Measurements from ENCODE around the gene CLEC18B.
"Not testable (repeated sequence)": the region's sequence is repeated elsewhere in the genome, so short reads cannot be mapped to it uniquely, and the experiment has no call there.

The CLEC18B gene

DNA sequence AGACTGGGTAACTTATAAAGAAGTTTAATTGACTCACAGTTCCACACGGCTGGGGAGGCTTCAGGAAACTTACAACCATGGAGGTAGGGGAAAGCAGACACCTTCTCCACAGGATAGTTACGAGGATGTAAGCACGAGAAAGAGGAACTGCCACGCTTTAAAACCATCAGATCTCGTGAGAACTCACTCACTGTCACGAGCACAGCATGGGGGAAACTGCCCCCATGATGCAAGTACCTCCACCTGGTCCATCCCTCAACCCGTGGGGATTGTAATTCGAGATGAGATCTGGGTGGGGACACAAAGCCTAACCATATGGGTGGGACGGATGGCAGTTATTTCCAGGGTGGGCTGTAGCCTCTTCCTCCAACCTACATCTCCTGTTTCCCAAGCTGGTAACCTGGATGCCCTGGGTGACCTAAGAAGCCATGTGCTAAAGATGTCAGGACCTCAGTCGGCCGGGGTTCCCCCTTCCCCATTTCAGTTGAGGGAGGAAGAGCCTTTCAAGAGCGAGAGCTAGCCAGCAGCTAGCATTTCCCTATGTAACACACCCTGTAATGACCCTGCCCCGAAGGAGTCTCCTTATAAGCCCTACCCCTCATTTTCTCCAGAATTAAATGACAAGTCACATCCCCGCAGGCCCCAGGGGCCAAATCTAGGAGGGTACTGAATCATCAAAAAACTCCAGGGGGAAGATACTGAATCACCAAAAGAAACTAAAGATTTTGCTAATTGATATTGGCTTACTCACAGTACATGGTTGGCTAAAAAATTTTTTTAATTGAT is 16.9 kb downstream of the CLEC18B start:
- H3K27ac ChIP-seq, result not testable (repeated sequence)

DNA sequence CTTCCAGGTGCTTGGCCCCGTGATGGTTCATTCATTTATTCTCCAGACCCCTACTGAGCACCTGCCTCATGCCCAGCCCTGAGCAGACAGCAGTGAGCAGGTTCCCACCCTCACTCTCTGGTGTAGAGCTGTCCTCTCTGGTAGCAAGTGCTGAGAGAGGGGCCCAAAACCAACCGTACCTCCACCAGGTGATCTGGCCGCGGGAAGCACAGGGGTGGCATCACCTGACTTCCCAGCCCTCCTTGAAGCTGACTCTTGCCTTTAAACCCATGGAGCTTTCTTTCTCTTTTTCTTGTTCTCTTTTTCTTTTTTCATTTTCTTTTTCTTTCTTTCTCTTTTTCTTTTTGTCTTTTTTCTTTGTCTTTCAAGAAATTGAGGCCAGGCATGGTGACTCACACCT is 21.0 kb downstream of the CLEC18B start:
- H3K27ac ChIP-seq, result not testable (repeated sequence)

DNA sequence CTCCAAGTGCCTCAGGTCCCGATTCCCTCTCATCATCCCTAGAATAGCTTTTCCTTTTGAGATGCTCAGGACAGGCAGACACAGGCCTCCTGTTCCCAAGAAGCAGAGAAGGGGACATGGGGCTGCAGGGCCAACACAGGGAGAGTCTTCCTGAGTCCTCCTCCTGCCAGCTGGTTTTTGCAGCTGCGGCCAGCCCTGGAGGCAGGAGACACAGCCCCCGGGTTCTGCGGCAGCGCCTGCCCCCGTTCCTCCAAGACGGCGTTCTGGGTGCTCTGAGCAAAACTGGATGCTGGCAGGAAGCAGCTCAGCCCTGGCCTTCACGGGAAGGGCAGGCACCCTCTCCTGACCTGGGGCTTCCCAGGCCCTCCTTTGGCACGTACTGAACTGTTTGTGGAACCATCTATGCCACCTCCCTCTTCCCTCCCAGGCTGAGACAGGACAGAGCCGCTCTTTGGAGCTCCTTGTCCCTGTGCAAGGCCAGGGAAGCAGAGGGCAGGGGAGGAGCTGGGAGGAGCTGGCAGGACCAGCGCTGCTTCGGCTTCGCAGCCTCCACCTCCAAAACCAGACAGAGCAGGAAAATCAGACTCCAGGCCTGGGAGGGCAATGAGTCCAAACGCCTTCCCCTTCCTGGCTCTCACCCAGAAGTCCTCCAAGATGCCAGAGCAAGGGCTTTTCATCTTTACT is 22.9 kb downstream of the CLEC18B start:
- H3K27ac ChIP-seq, result not testable (repeated sequence)

DNA sequence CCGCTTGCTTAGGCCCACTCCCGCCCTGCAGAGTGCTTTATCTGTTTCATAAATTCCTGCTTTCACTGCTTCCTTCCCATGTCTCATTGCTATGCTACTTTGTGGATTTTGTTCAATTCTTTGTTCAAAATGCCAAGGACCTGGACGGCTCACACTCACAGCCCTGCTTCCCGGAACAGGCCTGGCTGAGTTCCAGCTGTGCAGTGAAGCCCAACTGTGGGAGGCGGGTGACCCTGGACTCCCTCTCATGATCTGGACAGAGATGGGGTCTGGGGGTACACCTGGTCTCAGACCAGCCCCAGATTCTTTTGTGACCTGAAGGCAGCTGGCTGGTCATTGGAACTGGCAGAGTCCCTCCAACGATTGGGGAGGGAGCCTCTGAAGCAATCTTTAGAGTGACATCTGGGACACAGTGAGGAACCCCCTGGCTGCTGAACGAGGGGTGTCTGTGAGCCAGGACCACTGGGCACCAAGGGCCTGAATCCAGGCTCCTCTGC is 24.7 kb downstream of the CLEC18B start:
- H3K27ac ChIP-seq, result not testable (repeated sequence)

DNA sequence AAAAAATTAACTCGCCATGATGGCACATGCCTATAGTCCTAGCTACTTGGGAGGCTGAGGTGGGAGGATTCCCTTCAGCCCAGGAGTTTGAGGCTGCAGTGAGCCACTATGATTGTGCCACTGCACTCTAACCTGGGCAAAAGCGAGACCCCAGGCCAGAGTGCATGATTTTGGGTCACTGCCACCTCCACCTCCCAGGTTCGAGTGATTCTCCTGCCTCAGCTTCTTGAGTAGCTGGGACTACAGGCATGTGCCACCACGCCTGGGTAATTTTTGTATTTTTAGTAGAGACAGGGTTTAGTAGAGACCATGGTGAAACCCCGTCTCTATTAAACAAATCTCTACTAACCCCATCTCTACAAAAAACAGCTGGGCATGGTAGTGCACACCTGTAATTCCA is 26.7 kb downstream of the CLEC18B start:
- not testable (repeated sequence) for H3K27ac ChIP-seq

DNA sequence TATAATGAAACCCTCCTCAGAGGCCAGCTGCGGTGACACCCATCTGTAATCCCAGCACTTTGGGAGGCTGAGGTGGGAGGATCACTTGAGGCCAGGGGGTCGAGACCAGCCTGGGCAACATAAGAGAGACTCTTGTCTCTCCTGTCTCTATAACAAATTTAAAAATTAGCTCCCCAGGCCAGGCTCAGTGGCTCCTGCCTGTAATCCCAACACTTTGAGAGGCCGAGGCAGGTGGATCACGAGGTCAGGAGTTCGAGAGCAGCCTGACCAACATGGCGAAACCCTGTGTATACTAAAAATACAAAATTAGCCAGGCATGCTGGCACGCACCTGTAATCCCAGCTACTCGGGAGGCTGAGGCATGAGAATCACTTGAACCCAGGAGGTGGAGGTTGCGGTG is 27.1 kb downstream of the CLEC18B start:
- H3K27ac ChIP-seq, result not testable (repeated sequence)

DNA sequence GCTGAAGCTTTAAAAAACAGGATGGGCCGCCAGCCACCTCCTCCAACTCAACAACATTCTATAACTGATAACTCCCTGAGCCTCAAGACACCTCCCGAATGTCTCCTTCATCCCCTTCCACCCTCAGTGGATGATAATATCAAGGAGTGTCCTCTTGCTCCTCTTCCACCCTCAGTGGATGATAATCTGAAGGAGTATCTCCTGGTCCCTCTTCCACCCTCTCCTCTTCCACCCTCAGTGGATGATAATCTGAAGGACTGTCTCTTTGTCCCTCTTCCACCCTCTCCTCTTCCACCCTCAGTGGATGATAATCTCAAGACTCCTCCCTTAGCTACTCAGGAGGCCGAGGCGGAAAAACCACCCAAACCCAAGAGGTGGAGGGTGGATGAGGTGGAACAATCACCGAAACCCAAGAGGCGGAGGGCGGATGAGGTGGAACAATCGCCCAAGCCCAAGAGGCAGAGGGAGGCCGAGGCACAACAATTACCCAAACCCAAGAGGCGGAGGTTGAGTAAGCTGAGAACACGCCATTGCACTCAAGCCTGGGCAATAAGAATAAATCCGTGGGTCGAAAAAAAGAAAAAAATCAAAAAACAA is 29.7 kb downstream of the CLEC18B start:
- H3K27ac ChIP-seq, result not testable (repeated sequence)

DNA sequence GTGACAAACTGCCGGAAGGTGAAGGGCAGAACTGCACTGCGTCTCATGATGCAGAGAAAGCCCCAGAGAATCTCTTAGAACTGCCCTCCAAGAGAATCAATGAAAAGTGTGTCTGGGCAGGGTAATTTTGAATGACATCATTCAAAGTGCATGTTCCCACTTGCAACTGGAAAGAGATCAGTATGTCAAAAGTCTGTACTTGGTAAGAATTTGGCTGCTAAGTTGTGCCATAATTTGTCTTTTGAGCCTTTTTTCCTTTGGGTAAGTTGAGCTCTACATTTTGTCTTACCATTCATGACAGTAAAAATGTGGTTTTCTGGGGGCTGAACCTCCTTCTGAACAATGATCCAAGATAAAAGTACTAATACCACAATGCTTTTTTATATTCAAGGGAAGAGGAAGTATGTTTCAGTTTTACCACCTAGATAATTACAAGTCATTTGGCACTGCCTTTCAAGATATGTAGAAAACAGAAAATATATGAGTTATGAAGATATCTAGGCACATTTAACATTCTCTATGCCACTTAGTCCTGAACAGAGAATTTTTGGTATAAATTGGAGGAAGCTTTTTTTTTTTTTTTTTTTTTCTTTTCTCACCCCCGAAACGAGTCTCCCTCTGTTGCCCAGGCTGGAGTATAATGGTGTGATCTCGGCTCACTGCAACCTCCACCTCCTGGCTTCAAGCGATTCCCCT is 38.8 kb downstream of the CLEC18B start:
- H3K27ac ChIP-seq, result not testable (repeated sequence)

DNA sequence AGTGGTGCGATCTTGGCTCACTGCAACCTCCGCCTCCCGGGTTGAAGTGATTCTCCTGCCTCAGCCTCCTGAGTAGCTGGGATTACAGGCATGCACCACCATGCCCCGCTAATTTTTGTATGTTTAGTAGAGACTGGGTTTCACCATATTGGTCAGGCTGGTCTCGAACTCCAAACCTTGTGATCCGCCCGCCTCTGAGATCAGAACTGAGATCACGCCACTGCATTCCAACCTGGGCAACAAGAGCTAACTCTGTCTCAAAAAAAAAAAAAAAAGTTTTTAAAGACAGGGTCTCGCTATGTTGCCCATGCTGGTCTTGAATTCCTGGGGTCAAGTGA is 47.5 kb downstream of the CLEC18B start:
- not testable (repeated sequence) for H3K27ac ChIP-seq

DNA sequence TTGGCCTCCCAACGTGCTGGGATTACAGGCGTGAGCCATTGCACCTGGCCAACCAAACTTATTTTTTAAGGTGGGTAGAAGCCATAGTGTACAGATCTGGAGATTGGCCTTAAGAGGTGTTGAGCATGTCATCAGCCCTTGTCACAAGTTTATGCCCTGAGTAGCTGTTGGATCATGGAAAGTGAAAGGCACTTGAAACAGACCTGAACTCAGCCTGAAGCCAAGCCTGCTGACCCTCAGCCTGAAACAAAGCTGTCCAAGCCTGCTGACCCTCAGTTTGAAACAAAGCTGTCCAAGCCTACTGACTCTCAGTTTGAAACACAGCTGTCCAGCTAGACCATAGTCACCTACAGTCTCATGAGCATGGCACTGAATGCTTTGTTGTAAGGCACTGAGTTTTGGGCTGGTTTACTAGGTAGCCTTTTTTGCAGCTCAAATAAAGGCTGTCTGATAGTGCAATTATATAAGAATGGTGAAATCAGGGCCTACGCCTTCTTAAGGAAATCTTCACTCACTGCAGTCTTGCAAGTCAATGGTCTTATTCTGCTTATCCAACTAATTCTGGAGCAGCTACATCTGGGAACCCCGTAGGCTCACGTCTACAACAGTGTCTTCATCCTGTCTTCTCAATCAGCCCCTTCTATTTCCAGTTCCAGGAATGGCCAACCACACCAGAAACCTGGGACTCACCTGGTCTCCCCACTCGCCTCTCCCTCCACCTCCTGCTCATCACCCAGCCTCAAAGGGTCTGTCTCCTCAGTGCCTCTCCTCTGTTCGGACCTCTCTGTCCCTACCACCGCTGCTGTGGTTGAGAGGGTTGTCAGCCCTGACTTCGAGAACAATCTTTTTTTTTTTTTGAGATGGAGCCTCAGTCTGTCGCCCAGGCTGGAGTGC is 48.1 kb downstream of the CLEC18B start:
- no peak for TF ChIP-seq ZFX (IDR thresholded peaks at IDR 0.05)
- TF ChIP-seq, protein P1, sequence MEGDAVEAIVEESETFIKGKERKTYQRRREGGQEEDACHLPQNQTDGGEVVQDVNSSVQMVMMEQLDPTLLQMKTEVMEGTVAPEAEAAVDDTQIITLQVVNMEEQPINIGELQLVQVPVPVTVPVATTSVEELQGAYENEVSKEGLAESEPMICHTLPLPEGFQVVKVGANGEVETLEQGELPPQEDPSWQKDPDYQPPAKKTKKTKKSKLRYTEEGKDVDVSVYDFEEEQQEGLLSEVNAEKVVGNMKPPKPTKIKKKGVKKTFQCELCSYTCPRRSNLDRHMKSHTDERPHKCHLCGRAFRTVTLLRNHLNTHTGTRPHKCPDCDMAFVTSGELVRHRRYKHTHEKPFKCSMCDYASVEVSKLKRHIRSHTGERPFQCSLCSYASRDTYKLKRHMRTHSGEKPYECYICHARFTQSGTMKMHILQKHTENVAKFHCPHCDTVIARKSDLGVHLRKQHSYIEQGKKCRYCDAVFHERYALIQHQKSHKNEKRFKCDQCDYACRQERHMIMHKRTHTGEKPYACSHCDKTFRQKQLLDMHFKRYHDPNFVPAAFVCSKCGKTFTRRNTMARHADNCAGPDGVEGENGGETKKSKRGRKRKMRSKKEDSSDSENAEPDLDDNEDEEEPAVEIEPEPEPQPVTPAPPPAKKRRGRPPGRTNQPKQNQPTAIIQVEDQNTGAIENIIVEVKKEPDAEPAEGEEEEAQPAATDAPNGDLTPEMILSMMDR (conservative IDR thresholded peaks at IDR 0.05), result no peak
- H3K27ac ChIP-seq, result no peak overlapping the region

DNA sequence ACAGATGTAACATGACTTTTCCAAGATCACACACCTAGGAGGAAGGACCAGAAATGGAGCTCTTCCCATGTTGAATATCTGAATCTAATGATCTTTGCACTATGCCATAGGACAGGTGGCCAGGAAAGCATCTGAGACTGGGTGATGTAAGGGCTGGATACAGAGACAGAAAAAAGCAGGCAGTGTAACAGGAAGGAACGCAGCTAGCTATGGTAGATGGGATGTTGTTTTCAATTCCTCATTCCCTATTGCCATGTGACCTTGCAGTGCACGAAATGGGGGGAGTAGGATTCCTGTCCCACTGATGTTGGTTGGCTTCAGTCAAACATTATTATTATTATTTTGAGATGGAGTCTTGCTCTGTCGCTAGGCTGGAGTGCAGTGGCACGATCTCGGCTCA is 48.9 kb downstream of the CLEC18B start:
- H3K27ac ChIP-seq, result no peak overlapping the region
- TF ChIP-seq, protein P1 (conservative IDR thresholded peaks at IDR 0.05), result no peak
- TF ChIP-seq ZFX (IDR thresholded peaks at IDR 0.05), result no peak

DNA sequence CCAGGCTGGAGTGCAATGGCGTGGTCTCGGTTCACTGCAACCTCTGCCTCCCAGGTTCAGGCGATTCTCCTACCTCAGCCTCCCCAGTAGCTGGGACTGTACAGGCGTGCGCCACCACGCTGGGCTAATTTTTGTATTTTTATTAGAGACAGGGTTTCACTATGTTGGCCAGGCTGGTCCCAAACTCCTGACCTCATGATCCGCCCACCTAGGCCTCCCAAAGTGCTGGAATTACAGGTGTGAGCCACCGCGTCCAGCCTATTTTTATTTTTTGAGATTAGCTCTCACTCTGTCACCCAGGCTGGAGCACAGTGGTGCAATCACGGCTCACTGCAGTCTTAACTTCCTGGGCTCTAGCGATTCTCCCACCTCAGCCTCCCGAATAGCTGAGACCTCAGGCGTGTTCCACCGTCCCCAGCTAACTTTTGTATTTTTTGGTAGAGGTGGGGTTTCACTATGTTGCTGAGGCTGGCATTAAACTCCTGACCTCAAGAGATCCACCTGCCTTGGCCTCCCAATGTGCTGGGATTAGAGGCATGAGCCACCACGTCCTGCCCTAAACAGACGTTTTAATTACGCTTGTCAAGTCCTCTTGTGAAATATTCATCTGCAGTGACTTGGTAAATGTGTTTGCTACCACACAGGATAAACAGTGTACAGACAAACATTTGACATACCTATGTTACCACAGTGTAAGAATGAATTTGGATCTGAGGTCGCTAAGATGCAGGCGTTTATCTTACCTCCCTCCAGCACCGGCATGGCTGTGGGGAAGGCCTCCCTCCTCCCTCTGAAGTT is 50.7 kb downstream of the CLEC18B start:
- not testable (repeated sequence) for H3K27ac ChIP-seq

Measured in C4-2B (cell line).